ENCODE data around the gene CTXN2. TPM values are rescaled to one million over a fixed set of nuclear protein-coding genes. Genes with fewer than 3 reads are reported as not detected.

Gene CTXN2
- total and polyA plus RNA-seq, 2 of the 13 experiments (the other 11 are each of a cell fraction or from before 2014, with no cell fraction given): not detected

- TF ChIP-seq CERS6 (CRISPR knock-in tag; IDR thresholded peaks at IDR 0.05): no peak
- no peak for TF ChIP-seq FOSL2 (CRISPR knock-in tag; IDR thresholded peaks at IDR 0.05)
- TF ChIP-seq ZNF687 (CRISPR knock-in tag; IDR thresholded peaks at IDR 0.05): no peak
- TF ChIP-seq HINFP (CRISPR knock-in tag; IDR thresholded peaks at IDR 0.05; ENCODE audit: low read depth): no peak
- no peak for TF ChIP-seq ZNF350 (CRISPR knock-in tag; IDR thresholded peaks at IDR 0.05; ENCODE audit: borderline replicate concordance, low read depth)
- no peak for TF ChIP-seq ATM (IDR thresholded peaks at IDR 0.05; ENCODE audit: borderline replicate concordance)
- no peak for TF ChIP-seq ZMAT5 (CRISPR knock-in tag; IDR thresholded peaks at IDR 0.05; ENCODE audit: borderline replicate concordance, low read depth)
- no peak for TF ChIP-seq ZNF614 (CRISPR knock-in tag; IDR thresholded peaks at IDR 0.05; ENCODE audit: borderline replicate concordance)
- peak; percentile 36; the same call in 1 of the 2 replicates for TF ChIP-seq FOXK1 (CRISPR knock-in tag; IDR thresholded peaks at IDR 0.05; ENCODE audit: borderline replicate concordance, low read depth)
- TF ChIP-seq HBP1 (CRISPR knock-in tag; IDR thresholded peaks at IDR 0.05; ENCODE audit: low read depth): 0 out of 2 replicates have a peak, but pooled peaks have one; percentile 68
- TF ChIP-seq NCOR1 (IDR thresholded peaks at IDR 0.05; ENCODE audit: borderline replicate concordance, low read length): no peak
- TF ChIP-seq SCMH1 (CRISPR knock-in tag; IDR thresholded peaks at IDR 0.05; ENCODE audit: borderline replicate concordance): no peak
- no peak for TF ChIP-seq CHD2 (IDR thresholded peaks at IDR 0.05; ENCODE audit: low read depth, low read length)
- TF ChIP-seq KAT2B (IDR thresholded peaks at IDR 0.05; ENCODE audit: borderline replicate concordance, low read depth, low read length): no peak
- TF ChIP-seq HOXA7 (CRISPR knock-in tag; IDR thresholded peaks at IDR 0.05): no peak
- TF ChIP-seq TOPORS (CRISPR knock-in tag; IDR thresholded peaks at IDR 0.05): no peak
- TF ChIP-seq NFE2L1 (CRISPR knock-in tag; IDR thresholded peaks at IDR 0.05; ENCODE audit: borderline replicate concordance): no peak
Measured at GRCh38 chr15:48190932-48191573, 412 bp upstream of the CTXN2 start (continued).

Measured in HepG2 (cell line).